ENCODE measurements around the gene ADGRG6.

ADGRG6 gene

GRCh38 chr6:142440600-142441293 is 138.9 kb downstream of the ADGRG6 start:
- H3F3A ChIP-seq (ENCODE audit: insufficient read depth, low read length), result no peaks in the 10 kb centered on the region
- TF ChIP-seq EZH2 (IDR thresholded peaks at IDR 0.05; ENCODE audit: borderline replicate concordance, low read length) (no peak), CTCF (IDR thresholded peaks at IDR 0.05; ENCODE audit: low read length) (no peak)
- no peaks in the 10 kb centered on the region for H3K9me2 ChIP-seq (ENCODE audit: low read depth, low read length)
- H3K4me1 ChIP-seq (ENCODE audit: insufficient read depth, low read length, severe bottlenecking), result no peaks in the 10 kb centered on the region
- H3K27me3 ChIP-seq (ENCODE audit: insufficient read depth, low read length), result no peaks in the 10 kb centered on the region
- no peak overlapping the region for H3K27ac ChIP-seq (ENCODE audit: low read depth, low read length, poor library complexity, severe bottlenecking)
- no peaks in the 10 kb centered on the region for H3K79me2 ChIP-seq (ENCODE audit: insufficient read depth, low read length)
- H2AFZ ChIP-seq (ENCODE audit: low read length), result no peak overlapping the region
- no peak overlapping the region for H3K4me3 ChIP-seq (ENCODE audit: low read depth, low read length, poor library complexity, severe bottlenecking)
- H3K4me2 ChIP-seq (ENCODE audit: low read length), result no peak overlapping the region
- no peaks in the 10 kb centered on the region for H3K9me3 ChIP-seq (ENCODE audit: low read length)
- H4K20me1 ChIP-seq (ENCODE audit: insufficient read depth, low read length), result no peaks in the 10 kb centered on the region
- no peak overlapping the region for H3K9ac ChIP-seq (ENCODE audit: low read length)
- no peaks in the 10 kb centered on the region for H3K36me3 ChIP-seq (ENCODE audit: insufficient read depth, low read length)

GRCh38 chr6:142441716-142442115 is 139.9 kb downstream of the ADGRG6 start:
- no peak for TF ChIP-seq CTCF (IDR thresholded peaks at IDR 0.05; ENCODE audit: low read length)
- no peak for TF ChIP-seq EZH2 (IDR thresholded peaks at IDR 0.05; ENCODE audit: borderline replicate concordance, low read length)

GRCh38 chr6:142443102-142443501 is 141.3 kb downstream of the ADGRG6 start:
- no peaks in the 10 kb centered on the region for H3K27me3 ChIP-seq (ENCODE audit: insufficient read depth, low read length)
- no peaks in the 10 kb centered on the region for H3K4me1 ChIP-seq (ENCODE audit: insufficient read depth, low read length, severe bottlenecking)
- no peak overlapping the region for H3K4me2 ChIP-seq (ENCODE audit: low read length)
- TF ChIP-seq EZH2 (IDR thresholded peaks at IDR 0.05; ENCODE audit: borderline replicate concordance, low read length), result no peak
- no peak for TF ChIP-seq CTCF (IDR thresholded peaks at IDR 0.05; ENCODE audit: low read length)
- H2AFZ ChIP-seq (ENCODE audit: low read length), result no peak overlapping the region
- H4K20me1 ChIP-seq (ENCODE audit: insufficient read depth, low read length), result no peaks in the 10 kb centered on the region
- H3K4me3 ChIP-seq (ENCODE audit: low read depth, low read length, poor library complexity, severe bottlenecking), result no peak overlapping the region
- H3K9me3 ChIP-seq (ENCODE audit: low read length), result no peaks in the 10 kb centered on the region
- H3K9ac ChIP-seq (ENCODE audit: low read length), result no peak overlapping the region
- H3K79me2 ChIP-seq (ENCODE audit: insufficient read depth, low read length), result no peaks in the 10 kb centered on the region
- no peaks in the 10 kb centered on the region for H3K9me2 ChIP-seq (ENCODE audit: low read depth, low read length)
- H3K27ac ChIP-seq (ENCODE audit: low read depth, low read length, poor library complexity, severe bottlenecking), result no peak overlapping the region
- H3F3A ChIP-seq (ENCODE audit: insufficient read depth, low read length), result no peaks in the 10 kb centered on the region
- H3K36me3 ChIP-seq (ENCODE audit: insufficient read depth, low read length), result no peaks in the 10 kb centered on the region

More at GRCh38 chr6:142441716-142442115, 139.9 kb downstream of the ADGRG6 start:
- H3K9ac ChIP-seq (ENCODE audit: low read length), result no peak overlapping the region
- H3K4me3 ChIP-seq (ENCODE audit: low read depth, low read length, poor library complexity, severe bottlenecking), result no peak overlapping the region
- H3F3A ChIP-seq (ENCODE audit: insufficient read depth, low read length), result no peaks in the 10 kb centered on the region
- no peaks in the 10 kb centered on the region for H4K20me1 ChIP-seq (ENCODE audit: insufficient read depth, low read length)
- H2AFZ ChIP-seq (ENCODE audit: low read length), result no peak overlapping the region
- H3K4me1 ChIP-seq (ENCODE audit: insufficient read depth, low read length, severe bottlenecking), result no peaks in the 10 kb centered on the region
- H3K27me3 ChIP-seq (ENCODE audit: insufficient read depth, low read length), result no peaks in the 10 kb centered on the region
- H3K4me2 ChIP-seq (ENCODE audit: low read length), result no peak overlapping the region
- no peaks in the 10 kb centered on the region for H3K36me3 ChIP-seq (ENCODE audit: insufficient read depth, low read length)
- no peaks in the 10 kb centered on the region for H3K9me2 ChIP-seq (ENCODE audit: low read depth, low read length)
- no peak overlapping the region for H3K27ac ChIP-seq (ENCODE audit: low read depth, low read length, poor library complexity, severe bottlenecking)
- no peaks in the 10 kb centered on the region for H3K79me2 ChIP-seq (ENCODE audit: insufficient read depth, low read length)
- H3K9me3 ChIP-seq (ENCODE audit: low read length), result no peaks in the 10 kb centered on the region

Data from OCI-LY1 (cell line).